Mononuclear cell (primary cell): Measurements from ENCODE around the gene CSNK2B. TPM values are rescaled to one million over a fixed set of nuclear protein-coding genes. Genes with fewer than 3 reads are reported as not detected.

ENCODE experiments used
- total RNA-seq: library from RNA; depleted of rRNA; stranded (reverse); fragments of >200 nt; gene quantifications from one replicate; pipeline ENCODE4 v1.2.3, GENCODE V29; 2012

CSNK2B gene
- total RNA-seq, 1 donor = 124 TPM

Other genes with a start within 250 kb of the CSNK2B start
- gene MICB, start 167.9 kb upstream of the CSNK2B start, total RNA-seq = 29.2 TPM
- gene MCCD1, start 137.1 kb upstream of the CSNK2B start, total RNA-seq = not detected
- gene DDX39B, start 124.1 kb upstream of the CSNK2B start, total RNA-seq = 183 TPM
- 0.73 TPM for gene ATP6V1G2, start 119.5 kb upstream of the CSNK2B start, total RNA-seq
- gene NFKBIL1, start 118.5 kb upstream of the CSNK2B start, total RNA-seq = 9.8 TPM
- gene LTA, start 93.8 kb upstream of the CSNK2B start, total RNA-seq = 2.5 TPM
- 230 TPM for gene TNF, start 90.5 kb upstream of the CSNK2B start, total RNA-seq
- 191 TPM for gene LTB, start 83.7 kb upstream of the CSNK2B start, total RNA-seq
- 200 TPM for gene LST1, start 79.8 kb upstream of the CSNK2B start, total RNA-seq
- 9.2 TPM for gene NCR3, start 73.1 kb upstream of the CSNK2B start, total RNA-seq
- gene AIF1, start 50.8 kb upstream of the CSNK2B start, total RNA-seq = 245 TPM
- gene PRRC2A, start 45.4 kb upstream of the CSNK2B start, total RNA-seq = 67.0 TPM
- gene BAG6, start 13.4 kb upstream of the CSNK2B start, total RNA-seq = 81.3 TPM
- 3.0 TPM for gene APOM, start 10.2 kb upstream of the CSNK2B start, total RNA-seq
- gene C6orf47, start 5.3 kb upstream of the CSNK2B start, total RNA-seq = 14.6 TPM
- gene GPANK1, start 1.1 kb upstream of the CSNK2B start, total RNA-seq = 11.9 TPM
- 9.8 TPM for gene LY6G5B, start 3.9 kb downstream of the CSNK2B start, total RNA-seq
- 1.2 TPM for gene LY6G5C, start 15.0 kb downstream of the CSNK2B start, total RNA-seq
- gene ABHD16A, start 37.2 kb downstream of the CSNK2B start, total RNA-seq = 36.9 TPM
- gene LY6G6F, start 40.8 kb downstream of the CSNK2B start, total RNA-seq = 7.7 TPM
- 1.0 TPM for gene LY6G6D, start 49.3 kb downstream of the CSNK2B start, total RNA-seq
- gene LY6G6C, start 55.7 kb downstream of the CSNK2B start, total RNA-seq = not detected
- gene MPIG6B, start 57.3 kb downstream of the CSNK2B start, total RNA-seq = 11.5 TPM
- 9.8 TPM for gene DDAH2, start 63.2 kb downstream of the CSNK2B start, total RNA-seq
- 421 TPM for gene CLIC1, start 70.5 kb downstream of the CSNK2B start, total RNA-seq
- 6.1 TPM for gene MSH5, start 73.9 kb downstream of the CSNK2B start, total RNA-seq
- gene SAPCD1, start 96.6 kb downstream of the CSNK2B start, total RNA-seq = 0.63 TPM
- 0.31 TPM for gene VWA7, start 111.2 kb downstream of the CSNK2B start, total RNA-seq
- 12.3 TPM for gene VARS1, start 129.7 kb downstream of the CSNK2B start, total RNA-seq
- gene LSM2, start 140.9 kb downstream of the CSNK2B start, total RNA-seq = 15.4 TPM
- 2.7 TPM for gene HSPA1L, start 149.2 kb downstream of the CSNK2B start, total RNA-seq
- gene HSPA1A, start 149.5 kb downstream of the CSNK2B start, total RNA-seq = 16.6 TPM
- 13.3 TPM for gene HSPA1B, start 161.7 kb downstream of the CSNK2B start, total RNA-seq
- gene NEU1, start 196.7 kb downstream of the CSNK2B start, total RNA-seq = 19.4 TPM
- 0.10 TPM for gene SLC44A4, start 212.9 kb downstream of the CSNK2B start, total RNA-seq
- gene EHMT2, start 231.6 kb downstream of the CSNK2B start, total RNA-seq = 14.4 TPM
- gene ZBTB12, start 236.0 kb downstream of the CSNK2B start, total RNA-seq = 0.21 TPM